WI38 (cell line): ENCODE measurements around the gene FAM204A.

Experiments used
- H3K4me3 ChIP-seq: 2 replicates; pipeline ENCODE4 v1.5.1; 2011; ENCODE audit warnings: low read depth, mild to moderate bottlenecking, control low read depth, low read length
- TF ChIP-seq, protein P1 (sequence below): IDR thresholded peaks from 2 replicates; pipeline ENCODE4 v1.5.1; 2012; ENCODE audit warnings: low read depth, mild to moderate bottlenecking, control low read depth, low read length

The FAM204A gene

DNA sequence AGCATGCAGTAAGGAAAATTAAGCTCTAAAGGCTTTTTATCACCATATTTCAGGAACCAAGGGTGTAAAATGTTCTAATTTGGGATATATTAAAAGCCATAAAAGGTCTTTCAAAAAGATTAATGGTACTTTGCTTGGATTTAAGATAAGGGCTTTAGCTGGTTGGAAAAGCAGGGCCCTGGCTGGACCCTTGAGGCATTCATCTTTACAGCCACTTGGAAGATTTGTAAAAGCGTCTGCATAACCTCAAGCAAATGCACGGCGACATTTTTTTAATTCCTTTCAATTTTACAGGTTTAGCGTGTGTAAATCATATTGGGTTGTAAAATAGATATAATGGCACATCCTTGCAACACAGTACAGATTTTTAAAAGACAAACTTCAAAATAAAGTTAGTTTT is 27.2 kb downstream of the FAM204A start:
- H3K4me3 ChIP-seq, result no peak overlapping the region
- TF ChIP-seq, protein P1, sequence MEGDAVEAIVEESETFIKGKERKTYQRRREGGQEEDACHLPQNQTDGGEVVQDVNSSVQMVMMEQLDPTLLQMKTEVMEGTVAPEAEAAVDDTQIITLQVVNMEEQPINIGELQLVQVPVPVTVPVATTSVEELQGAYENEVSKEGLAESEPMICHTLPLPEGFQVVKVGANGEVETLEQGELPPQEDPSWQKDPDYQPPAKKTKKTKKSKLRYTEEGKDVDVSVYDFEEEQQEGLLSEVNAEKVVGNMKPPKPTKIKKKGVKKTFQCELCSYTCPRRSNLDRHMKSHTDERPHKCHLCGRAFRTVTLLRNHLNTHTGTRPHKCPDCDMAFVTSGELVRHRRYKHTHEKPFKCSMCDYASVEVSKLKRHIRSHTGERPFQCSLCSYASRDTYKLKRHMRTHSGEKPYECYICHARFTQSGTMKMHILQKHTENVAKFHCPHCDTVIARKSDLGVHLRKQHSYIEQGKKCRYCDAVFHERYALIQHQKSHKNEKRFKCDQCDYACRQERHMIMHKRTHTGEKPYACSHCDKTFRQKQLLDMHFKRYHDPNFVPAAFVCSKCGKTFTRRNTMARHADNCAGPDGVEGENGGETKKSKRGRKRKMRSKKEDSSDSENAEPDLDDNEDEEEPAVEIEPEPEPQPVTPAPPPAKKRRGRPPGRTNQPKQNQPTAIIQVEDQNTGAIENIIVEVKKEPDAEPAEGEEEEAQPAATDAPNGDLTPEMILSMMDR, result no peak

DNA sequence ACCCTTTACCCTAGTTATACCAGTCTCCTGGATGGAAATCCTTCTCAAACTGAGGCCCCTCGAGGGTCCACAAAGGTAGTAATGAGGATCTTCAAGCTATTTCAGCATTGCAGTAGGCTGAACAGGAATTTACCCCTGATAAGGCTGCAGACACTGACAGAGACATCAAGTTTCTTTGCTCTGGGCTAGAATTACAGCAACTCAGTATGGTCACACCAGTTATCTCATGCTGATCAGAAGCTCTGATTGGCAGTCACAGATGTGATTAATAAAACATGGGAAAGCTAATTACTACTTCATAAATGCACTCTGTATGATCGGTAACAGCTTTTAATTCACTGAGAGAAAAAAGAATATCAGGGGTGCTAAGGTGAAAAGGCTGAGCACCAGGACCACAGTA is 30.6 kb downstream of the FAM204A start:
- TF ChIP-seq, protein P1, result no peak
- no peak overlapping the region for H3K4me3 ChIP-seq

DNA sequence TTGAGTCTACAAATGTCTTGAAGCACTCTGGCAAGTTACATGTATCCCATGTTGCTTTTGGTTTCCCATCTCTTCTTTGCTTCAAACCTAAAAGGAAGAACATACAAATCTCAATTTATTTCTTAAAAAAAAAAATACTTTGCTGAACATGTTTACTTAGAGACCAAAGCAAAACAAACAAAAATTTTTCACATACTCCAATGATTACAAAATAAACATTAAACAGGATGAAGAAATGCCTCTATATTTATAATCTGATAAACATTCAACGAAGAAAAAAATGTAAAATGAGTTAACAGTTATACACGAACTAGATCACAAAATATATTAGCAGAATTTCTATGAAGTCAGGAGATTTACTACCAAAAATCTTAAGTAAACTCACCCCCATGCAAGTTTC is 31.3 kb downstream of the FAM204A start:
- no peak overlapping the region for H3K4me3 ChIP-seq
- TF ChIP-seq, protein P1, result no peak

DNA sequence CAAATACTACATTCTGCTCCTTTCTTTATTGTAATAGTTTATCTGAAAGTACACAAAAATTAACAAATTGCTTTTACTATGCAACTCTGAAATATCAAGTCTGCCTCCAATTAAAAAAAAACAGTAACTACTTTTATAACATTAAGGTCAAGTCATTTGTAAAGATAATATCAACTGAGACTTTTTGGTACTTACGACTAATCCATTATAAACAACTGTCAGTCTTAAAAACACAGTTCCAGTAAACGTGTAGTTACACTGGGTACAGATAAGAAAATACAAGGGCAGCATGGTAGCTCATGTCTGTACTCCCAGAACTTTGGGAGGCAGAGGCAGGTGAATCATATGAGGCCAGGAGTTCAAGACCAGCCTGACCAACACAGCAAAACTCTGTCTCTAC is 32.2 kb downstream of the FAM204A start:
- TF ChIP-seq, protein P1, result no peak

DNA sequence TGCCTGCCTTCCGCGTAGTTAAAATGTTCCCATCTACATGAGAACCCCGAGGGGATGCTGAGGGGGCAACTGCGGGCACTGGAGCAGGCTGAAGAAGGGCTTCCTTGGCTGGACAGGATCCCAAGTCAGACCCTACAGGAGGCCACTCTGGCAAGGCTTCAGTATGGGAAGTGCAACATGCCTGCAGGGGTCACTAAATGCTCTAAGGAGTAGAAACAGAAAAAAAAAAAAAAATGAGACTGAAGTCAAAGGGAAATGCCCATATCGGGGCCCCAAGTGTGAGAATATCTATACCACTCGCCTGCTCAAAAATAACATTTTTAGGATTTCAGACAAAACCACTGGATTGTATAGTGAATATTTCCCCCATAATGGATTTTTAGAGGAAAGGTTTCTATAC is 33.5 kb downstream of the FAM204A start:
- no peak overlapping the region for H3K4me3 ChIP-seq
- TF ChIP-seq, protein P1, result no peak

More for the DNA sequence above, 32.2 kb downstream of the FAM204A start:
- no peak overlapping the region for H3K4me3 ChIP-seq

DNA sequence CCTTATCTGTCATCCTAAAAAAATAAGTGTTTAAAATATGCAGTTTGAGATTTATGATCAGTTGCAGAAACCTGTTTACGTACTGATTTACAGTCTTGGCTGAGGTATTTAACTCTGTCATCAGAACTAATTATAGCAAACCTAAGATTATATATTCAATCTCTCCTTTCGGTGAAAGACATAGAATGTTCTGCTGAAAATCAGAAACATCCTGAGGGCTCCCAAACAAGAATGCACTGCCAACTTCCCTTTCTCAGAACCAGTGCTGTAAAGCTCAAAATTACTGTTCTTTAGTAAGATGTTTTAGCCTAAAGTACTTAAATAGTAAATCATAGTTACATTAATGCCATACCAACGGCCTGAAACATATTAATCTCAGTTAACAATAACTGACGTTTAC is 34.3 kb downstream of the FAM204A start:
- TF ChIP-seq, protein P1, result no peak

DNA sequence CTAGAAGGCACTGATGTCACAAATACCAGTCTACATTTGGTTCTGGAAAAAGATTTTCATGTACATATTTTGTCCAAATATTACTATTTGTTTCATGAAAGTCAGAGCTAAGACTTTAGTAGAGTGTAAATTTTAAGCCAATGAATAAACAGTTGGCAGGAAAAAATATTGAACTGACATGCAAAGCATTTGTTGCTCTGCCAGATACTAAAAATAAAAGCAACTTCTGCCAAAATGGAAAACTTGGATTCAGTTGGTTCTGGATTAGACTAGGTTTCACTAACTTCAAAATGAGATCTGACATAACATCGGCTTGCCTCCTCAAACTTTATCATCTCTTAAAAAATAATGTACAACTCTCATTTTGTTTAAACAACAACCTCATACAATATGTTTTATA is 34.9 kb downstream of the FAM204A start:
- TF ChIP-seq, protein P1, result no peak
- no peak overlapping the region for H3K4me3 ChIP-seq

More for the DNA sequence above, 34.3 kb downstream of the FAM204A start:
- H3K4me3 ChIP-seq, result no peak overlapping the region
